SK-N-SH treated with all-trans-retinoic acid at 6 μM for 48 hours (cell line): ENCODE measurements around the gene SLC34A1.

ENCODE experiments used
- ESRRG ChIP-seq: fragments of 250-450 bp; sonication (Bioruptor Pico); IDR thresholded peaks from 2 replicates; pipeline ENCODE4 v1.6.1; 2021; ENCODE audit warnings: mild to moderate bottlenecking
- ZFP3 ChIP-seq: fragments of 250-450 bp; sonication (Bioruptor Pico); IDR thresholded peaks from 2 replicates; pipeline ENCODE4 v1.5.0; 2020; ENCODE audit warnings: mild to moderate bottlenecking, moderate library complexity
- ZNF70 ChIP-seq: fragments of 450-650 bp; formaldehyde crosslinking; IDR thresholded peaks from 2 replicates; pipeline ENCODE4 v1.5.0; 2020; ENCODE audit warnings: mild to moderate bottlenecking, moderate library complexity

- TF ChIP-seq ZFP3 (no peak), ESRRG (CRISPR knock-in tag) (no peak), ZNF70 (no peak)
Observed at GRCh38 chr5:177350776-177351391, 33.4 kb upstream of the SLC34A1 start.
